ENCODE data around the gene TOP1.
"Not testable (repeated sequence)": the region's sequence is repeated elsewhere in the genome, so short reads cannot be mapped to it uniquely, and the experiment has no call there.

Gene TOP1

DNA sequence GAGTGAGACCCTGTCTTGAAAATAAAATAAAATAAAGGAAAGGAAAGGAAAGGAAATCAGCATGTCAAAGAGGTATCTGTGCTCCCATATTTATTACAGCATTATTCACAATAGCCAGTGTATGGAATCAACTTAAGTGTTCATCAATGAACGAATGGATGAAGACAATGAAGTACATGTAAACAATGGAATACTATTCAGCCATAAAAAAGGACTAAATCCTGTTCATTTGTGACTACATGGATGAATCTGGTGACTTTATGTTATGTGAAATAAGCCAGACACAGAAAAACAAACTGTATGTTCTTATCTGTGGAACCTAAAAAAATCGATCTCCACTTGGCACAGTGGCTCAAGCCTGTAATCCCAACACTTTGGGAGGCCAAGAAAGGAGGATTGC is 28.0 kb upstream of the TOP1 start:
- TF ChIP-seq, protein P1, sequence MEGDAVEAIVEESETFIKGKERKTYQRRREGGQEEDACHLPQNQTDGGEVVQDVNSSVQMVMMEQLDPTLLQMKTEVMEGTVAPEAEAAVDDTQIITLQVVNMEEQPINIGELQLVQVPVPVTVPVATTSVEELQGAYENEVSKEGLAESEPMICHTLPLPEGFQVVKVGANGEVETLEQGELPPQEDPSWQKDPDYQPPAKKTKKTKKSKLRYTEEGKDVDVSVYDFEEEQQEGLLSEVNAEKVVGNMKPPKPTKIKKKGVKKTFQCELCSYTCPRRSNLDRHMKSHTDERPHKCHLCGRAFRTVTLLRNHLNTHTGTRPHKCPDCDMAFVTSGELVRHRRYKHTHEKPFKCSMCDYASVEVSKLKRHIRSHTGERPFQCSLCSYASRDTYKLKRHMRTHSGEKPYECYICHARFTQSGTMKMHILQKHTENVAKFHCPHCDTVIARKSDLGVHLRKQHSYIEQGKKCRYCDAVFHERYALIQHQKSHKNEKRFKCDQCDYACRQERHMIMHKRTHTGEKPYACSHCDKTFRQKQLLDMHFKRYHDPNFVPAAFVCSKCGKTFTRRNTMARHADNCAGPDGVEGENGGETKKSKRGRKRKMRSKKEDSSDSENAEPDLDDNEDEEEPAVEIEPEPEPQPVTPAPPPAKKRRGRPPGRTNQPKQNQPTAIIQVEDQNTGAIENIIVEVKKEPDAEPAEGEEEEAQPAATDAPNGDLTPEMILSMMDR (IDR thresholded peaks at IDR 0.05; ENCODE audit: low read depth, low read length, poor library complexity, severe bottlenecking), result no peak
- TF ChIP-seq EZH2phosphoT487 (IDR thresholded peaks at IDR 0.05; ENCODE audit: borderline replicate concordance, low read length), result no peak
- Histone ChIP-seq H3K4me2 (ENCODE audit: low read length) (no peak overlapping the region), H4K20me1 (ENCODE audit: control insufficient read depth, insufficient read depth, low read depth, low read length) (no peaks in the 10 kb centered on the region), H3K27me3 (ENCODE audit: control insufficient read depth, low read length) (no peaks in the 10 kb centered on the region), H3F3A (ENCODE audit: control insufficient read depth, insufficient read depth) (peaks cover 11% of the 10 kb centered on the region), H3K79me2 (ENCODE audit: control insufficient read depth, low read length) (no peaks in the 10 kb centered on the region), H3K27ac (ENCODE audit: low read depth, low read length) (no peak overlapping the region), H3K9me3 (ENCODE audit: control insufficient read depth, insufficient read depth, low read length) (no peaks in the 10 kb centered on the region), H3K36me3 (ENCODE audit: control insufficient read depth, low read length) (no peaks in the 10 kb centered on the region), H3K9me2 (replicated peaks; ENCODE audit: control insufficient read depth, low read length) (no peaks in the 10 kb centered on the region), H3K4me3 (ENCODE audit: low read length) (no peak overlapping the region), H3K4me1 (ENCODE audit: control insufficient read depth, low read length) (peaks cover 71% of the 10 kb centered on the region)

DNA sequence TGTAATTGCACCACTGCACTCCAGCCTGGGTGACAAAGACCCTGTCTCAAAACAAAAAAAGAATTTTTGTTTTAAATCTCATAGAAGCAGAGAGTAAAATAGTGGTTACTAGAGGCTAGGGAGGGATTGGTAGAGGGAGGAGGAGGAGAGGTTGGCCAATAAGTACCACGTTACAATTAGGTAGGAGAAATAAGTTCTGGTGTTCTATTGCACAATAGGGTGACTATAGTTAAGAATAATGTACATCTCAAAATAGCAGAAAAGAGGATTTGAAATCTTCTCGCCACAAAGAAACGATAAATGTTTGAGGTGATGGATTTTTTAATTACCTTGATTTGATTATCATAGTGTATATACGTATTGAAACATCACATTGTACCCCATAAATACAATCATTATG is 27.1 kb upstream of the TOP1 start:
- Histone ChIP-seq H3K79me2 (ENCODE audit: control insufficient read depth, low read length) (no peaks in the 10 kb centered on the region), H3F3A (ENCODE audit: control insufficient read depth, insufficient read depth) (peaks cover 11% of the 10 kb centered on the region), H3K4me3 (ENCODE audit: low read length) (no peak overlapping the region), H3K27ac (ENCODE audit: low read depth, low read length) (no peak overlapping the region), H3K4me1 (ENCODE audit: control insufficient read depth, low read length) (peaks cover 68% of the 10 kb centered on the region), H3K9me2 (replicated peaks; ENCODE audit: control insufficient read depth, low read length) (no peaks in the 10 kb centered on the region), H3K4me2 (ENCODE audit: low read length) (no peak overlapping the region), H4K20me1 (ENCODE audit: control insufficient read depth, insufficient read depth, low read depth, low read length) (no peaks in the 10 kb centered on the region), H3K36me3 (ENCODE audit: control insufficient read depth, low read length) (no peaks in the 10 kb centered on the region), H3K9me3 (ENCODE audit: control insufficient read depth, insufficient read depth, low read length) (peaks cover 5% of the 10 kb centered on the region; the same call in 1 of the 2 replicates), H3K27me3 (ENCODE audit: control insufficient read depth, low read length) (no peaks in the 10 kb centered on the region)
- TF ChIP-seq, protein P1 (IDR thresholded peaks at IDR 0.05; ENCODE audit: low read depth, low read length, poor library complexity, severe bottlenecking), result no peak
- no peak for TF ChIP-seq EZH2phosphoT487 (IDR thresholded peaks at IDR 0.05; ENCODE audit: borderline replicate concordance, low read length)

DNA sequence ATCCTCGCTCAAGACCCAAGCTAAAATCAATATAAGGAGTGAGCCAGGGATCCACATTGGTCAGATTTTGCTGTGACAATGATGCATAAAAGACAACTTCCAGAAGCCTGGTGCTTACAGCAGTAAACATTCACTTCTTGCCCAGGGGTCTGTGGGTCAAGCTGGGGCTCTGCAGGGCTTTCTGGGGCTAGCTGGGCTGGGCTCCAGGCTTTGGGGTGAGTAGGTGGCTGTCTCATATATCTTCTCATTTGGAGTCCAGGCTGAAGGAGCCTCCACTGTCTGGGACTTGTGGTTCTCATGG is 25.8 kb upstream of the TOP1 start:
- Histone ChIP-seq H3K4me1 (ENCODE audit: control insufficient read depth, low read length) (peaks cover 69% of the 10 kb centered on the region), H3F3A (ENCODE audit: control insufficient read depth, insufficient read depth) (peaks cover 9% of the 10 kb centered on the region), H3K27ac (ENCODE audit: low read depth, low read length) (peak overlapping the region; percentile 50), H3K9me2 (replicated peaks; ENCODE audit: control insufficient read depth, low read length) (no peaks in the 10 kb centered on the region), H3K9me3 (ENCODE audit: control insufficient read depth, insufficient read depth, low read length) (peaks cover 14% of the 10 kb centered on the region; the same call in 1 of the 2 replicates), H3K4me3 (ENCODE audit: low read length) (peak overlapping the region; percentile 31; the same call in 1 of the 2 replicates), H3K79me2 (ENCODE audit: control insufficient read depth, low read length) (no peaks in the 10 kb centered on the region), H3K4me2 (ENCODE audit: low read length) (peak overlapping the region; percentile 51), H4K20me1 (ENCODE audit: control insufficient read depth, insufficient read depth, low read depth, low read length) (no peaks in the 10 kb centered on the region), H3K36me3 (ENCODE audit: control insufficient read depth, low read length) (no peaks in the 10 kb centered on the region), H3K27me3 (ENCODE audit: control insufficient read depth, low read length) (no peaks in the 10 kb centered on the region)
- no peak for TF ChIP-seq EZH2phosphoT487 (IDR thresholded peaks at IDR 0.05; ENCODE audit: borderline replicate concordance, low read length)

DNA sequence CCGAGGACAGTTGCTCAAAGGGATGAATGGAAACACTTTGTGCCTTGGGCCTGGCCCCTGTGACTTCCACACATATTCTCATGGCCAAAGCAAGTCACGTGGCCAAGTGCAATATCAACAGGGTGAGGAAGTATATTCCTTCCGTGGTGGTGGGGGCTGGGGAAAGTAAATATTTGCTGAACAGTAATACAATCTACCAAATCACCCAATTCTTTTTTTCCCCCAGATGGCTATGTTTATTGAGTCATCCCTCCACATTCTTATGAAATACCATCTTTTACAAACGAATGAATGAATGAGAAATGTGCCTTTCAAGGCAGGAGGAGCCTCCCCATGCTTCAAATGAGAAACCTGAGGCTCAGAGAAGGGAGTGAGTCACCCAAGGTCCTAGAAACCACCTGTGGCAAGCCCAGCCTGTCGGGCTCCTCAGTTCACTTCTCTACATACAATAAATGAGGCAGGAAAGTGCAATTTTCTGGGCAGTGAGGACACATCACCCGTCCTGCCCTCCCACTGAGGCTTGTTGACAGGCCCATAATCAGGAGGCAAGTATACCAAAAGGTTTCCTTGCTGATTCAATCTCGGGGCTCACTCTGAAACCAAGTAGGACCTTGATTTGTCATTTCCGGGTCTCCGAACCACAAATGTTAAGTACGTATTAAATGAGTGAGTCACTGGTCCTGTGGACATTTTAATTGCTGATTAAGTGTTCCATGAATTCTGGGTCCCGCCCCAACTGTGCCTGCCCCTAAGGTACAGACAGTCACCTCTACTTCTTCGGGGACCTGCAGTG is 25.3 kb upstream of the TOP1 start:
- H3F3A ChIP-seq (ENCODE audit: control insufficient read depth, insufficient read depth), result peaks cover 14% of the 10 kb centered on the region
- TF ChIP-seq EZH2phosphoT487 (IDR thresholded peaks at IDR 0.05; ENCODE audit: borderline replicate concordance, low read length), result no peak
- TF ChIP-seq, protein P1 (IDR thresholded peaks at IDR 0.05; ENCODE audit: low read depth, low read length, poor library complexity, severe bottlenecking), result no peak
- no peaks in the 10 kb centered on the region for H3K36me3 ChIP-seq (ENCODE audit: control insufficient read depth, low read length)
- H3K27ac ChIP-seq (ENCODE audit: low read depth, low read length), result peak overlapping the region; percentile 50
- H4K20me1 ChIP-seq (ENCODE audit: control insufficient read depth, insufficient read depth, low read depth, low read length), result no peaks in the 10 kb centered on the region
- peaks cover 14% of the 10 kb centered on the region; the same call in 1 of the 2 replicates for H3K9me3 ChIP-seq (ENCODE audit: control insufficient read depth, insufficient read depth, low read length)
- H3K9me2 ChIP-seq (replicated peaks; ENCODE audit: control insufficient read depth, low read length), result no peaks in the 10 kb centered on the region
- H3K4me1 ChIP-seq (ENCODE audit: control insufficient read depth, low read length), result peaks cover 74% of the 10 kb centered on the region
- H3K4me2 ChIP-seq (ENCODE audit: low read length), result peak overlapping the region; percentile 51
- H3K27me3 ChIP-seq (ENCODE audit: control insufficient read depth, low read length), result no peaks in the 10 kb centered on the region
- H3K4me3 ChIP-seq (ENCODE audit: low read length), result peak overlapping the region; percentile 31
- H3K79me2 ChIP-seq (ENCODE audit: control insufficient read depth, low read length), result no peaks in the 10 kb centered on the region

DNA sequence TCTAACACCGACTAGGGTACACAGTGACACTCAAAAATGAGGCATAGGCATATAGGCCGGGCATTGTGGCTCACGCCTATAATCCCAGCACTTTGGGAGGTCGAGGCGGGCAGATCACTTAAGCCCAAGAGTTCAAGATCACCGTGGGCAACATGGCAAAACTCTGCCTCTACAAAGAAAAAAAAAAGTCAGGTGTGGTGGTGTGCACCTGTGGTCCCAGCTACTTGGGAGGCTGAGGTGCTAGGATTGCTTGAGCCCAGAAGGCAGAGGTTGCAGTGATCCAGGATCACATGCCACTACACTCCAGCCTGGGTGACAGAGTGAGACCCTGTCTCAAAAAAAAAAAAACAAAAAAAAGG is 24.7 kb upstream of the TOP1 start:
- H3K79me2 ChIP-seq (ENCODE audit: control insufficient read depth, low read length); H4K20me1 ChIP-seq (ENCODE audit: control insufficient read depth, insufficient read depth, low read depth, low read length); H3K9me2 ChIP-seq (replicated peaks; ENCODE audit: control insufficient read depth, low read length); H3K27me3 ChIP-seq (ENCODE audit: control insufficient read depth, low read length); H3K36me3 ChIP-seq (ENCODE audit: control insufficient read depth, low read length): not testable (repeated sequence)
- peak overlapping the region; percentile 50 for H3K27ac ChIP-seq (ENCODE audit: low read depth, low read length)
- peaks cover 77% of the 10 kb centered on the region for H3K4me1 ChIP-seq (ENCODE audit: control insufficient read depth, low read length)
- peaks cover 14% of the 10 kb centered on the region; the same call in 1 of the 2 replicates for H3K9me3 ChIP-seq (ENCODE audit: control insufficient read depth, insufficient read depth, low read length)
- H3K4me2 ChIP-seq (ENCODE audit: low read length), result peak overlapping the region; percentile 51
- peaks cover 12% of the 10 kb centered on the region for H3F3A ChIP-seq (ENCODE audit: control insufficient read depth, insufficient read depth)
- peak overlapping the region; percentile 31 for H3K4me3 ChIP-seq (ENCODE audit: low read length)
